ENCODE results near the gene STEAP4.

- TF ChIP-seq, protein P1, sequence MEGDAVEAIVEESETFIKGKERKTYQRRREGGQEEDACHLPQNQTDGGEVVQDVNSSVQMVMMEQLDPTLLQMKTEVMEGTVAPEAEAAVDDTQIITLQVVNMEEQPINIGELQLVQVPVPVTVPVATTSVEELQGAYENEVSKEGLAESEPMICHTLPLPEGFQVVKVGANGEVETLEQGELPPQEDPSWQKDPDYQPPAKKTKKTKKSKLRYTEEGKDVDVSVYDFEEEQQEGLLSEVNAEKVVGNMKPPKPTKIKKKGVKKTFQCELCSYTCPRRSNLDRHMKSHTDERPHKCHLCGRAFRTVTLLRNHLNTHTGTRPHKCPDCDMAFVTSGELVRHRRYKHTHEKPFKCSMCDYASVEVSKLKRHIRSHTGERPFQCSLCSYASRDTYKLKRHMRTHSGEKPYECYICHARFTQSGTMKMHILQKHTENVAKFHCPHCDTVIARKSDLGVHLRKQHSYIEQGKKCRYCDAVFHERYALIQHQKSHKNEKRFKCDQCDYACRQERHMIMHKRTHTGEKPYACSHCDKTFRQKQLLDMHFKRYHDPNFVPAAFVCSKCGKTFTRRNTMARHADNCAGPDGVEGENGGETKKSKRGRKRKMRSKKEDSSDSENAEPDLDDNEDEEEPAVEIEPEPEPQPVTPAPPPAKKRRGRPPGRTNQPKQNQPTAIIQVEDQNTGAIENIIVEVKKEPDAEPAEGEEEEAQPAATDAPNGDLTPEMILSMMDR (IDR thresholded peaks at IDR 0.05; ENCODE audit: low read depth, low read length), result no peak
- TF ChIP-seq EZH2phosphoT487 (IDR thresholded peaks at IDR 0.05; ENCODE audit: low read depth), result no peak
These were observed 718 bp upstream of the STEAP4 start for GRCh38 chr7:88307412-88307811.

Data from OCI-LY3 (cell line).